ENCODE measurements around the gene MARCHF3.
"Not testable (repeated sequence)": the region's sequence is repeated elsewhere in the genome, so short reads cannot be mapped to it uniquely, and the experiment has no call there.

MARCHF3 gene

DNA sequence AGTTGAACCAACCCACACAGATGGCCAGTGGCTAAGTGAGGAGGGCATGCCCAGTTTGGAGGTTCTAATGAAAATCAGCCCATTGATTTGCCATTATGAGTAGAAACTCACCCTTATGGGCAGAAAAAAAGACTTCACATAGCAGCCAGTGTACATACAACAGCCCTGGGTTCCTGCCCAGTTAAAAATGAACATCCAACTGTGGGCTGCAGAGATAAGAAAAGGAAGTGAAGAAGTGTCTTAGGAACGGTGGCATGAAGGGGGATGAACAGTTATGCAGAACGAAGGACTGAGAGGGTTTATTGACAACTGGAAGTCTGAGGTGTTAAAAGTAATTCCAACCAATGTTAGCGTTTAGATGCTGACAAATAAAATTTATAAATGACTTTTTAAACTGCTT is 118.4 kb downstream of the MARCHF3 start:
- DNase-seq = no peak

- no peak for DNase-seq
These were observed 120.5 kb downstream of the MARCHF3 start for GRCh38 chr5:126909856-126910255.

DNA sequence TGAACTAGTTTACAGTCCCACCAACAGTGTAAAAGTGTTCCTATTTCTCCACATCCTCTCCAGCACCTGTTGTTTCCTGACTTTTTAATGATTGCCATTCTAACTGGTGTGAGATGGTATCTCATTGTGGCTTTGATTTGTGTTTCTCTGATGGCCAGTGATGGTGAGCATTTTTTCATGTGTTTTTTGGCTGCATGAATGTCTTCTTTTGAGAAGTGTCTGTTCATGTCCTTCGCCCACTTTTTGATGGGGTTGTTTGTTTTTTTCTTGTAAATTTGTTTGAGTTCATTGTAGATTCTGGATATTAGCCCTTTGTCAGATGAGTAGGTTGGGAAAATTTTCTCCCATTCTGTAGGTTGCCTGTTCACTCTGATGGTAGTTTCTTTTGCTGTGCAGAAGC is 126.0 kb downstream of the MARCHF3 start:
- DNase-seq = not testable (repeated sequence)

DNA sequence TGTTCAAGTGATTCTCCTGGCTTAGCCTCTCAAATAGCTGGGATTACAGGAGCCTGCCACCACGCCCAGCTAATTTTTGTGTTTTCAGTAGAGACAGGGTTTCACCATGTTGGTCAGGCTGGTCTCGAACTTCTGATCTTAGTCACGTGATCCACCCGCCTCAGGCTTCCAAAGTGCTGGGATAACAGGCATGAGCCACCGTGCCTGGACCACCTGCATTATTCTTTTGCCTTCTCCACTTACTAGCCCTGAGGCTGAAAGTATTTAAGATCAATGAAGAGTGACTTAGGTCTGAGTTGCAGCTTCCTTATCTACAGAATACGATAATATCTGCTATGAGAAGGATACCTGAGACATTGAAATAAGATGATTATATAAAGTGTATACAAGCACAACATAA is 129.6 kb downstream of the MARCHF3 start:
- DNase-seq = no peak

- DNase-seq = no peak
These were observed 130.9 kb downstream of the MARCHF3 start for GRCh38 chr5:126899476-126899875.

GRCh38 chr5:126897851-126898630 is 132.3 kb downstream of the MARCHF3 start:
- no peak for DNase-seq

DNA sequence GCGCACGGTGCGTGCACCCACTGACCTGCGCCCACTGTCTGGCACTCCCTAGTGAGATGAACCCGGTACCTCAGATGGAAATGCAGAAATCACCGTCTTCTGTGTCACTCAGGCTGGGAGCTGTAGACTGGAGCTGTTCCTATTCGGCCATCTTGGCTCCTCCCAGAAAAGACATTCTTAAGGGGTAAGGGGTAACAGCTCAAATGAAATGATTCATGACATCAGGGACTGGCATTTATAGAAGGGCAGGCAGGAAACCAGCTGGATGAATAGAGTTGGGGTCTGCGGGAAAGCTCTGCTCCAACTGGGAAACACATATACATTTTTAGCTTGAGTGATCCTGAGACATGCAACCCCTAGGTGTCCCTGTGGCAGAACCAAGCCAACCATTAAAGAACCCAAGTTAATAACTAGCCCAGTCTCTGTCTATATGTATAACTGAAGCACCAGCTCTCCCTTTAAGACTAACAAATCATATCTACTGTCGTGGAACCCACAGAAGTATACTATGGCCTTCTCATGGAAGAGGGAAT is 134.1 kb downstream of the MARCHF3 start:
- DNase-seq = no peak

- DNase-seq = not testable (repeated sequence)
These were observed 134.6 kb downstream of the MARCHF3 start for GRCh38 chr5:126895712-126896111.

DNA sequence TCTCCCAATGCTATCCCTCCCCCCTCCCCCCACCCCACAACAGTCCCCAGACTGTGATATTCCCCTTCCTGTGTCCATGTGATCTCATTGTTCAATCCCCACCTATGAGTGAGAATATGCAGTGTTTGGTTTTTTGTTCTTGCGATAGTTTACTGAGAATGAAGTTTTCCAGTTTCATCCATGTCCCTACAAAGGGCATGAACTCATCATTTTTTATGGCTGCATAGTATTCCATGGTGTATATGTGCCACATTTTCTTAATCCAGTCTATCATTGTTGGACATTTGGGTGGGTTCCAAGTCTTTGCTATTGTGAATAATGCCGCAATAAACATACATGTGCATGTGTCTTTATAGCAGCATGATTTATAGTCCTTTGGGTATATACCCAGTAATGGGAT is 139.9 kb downstream of the MARCHF3 start:
- DNase-seq = not testable (repeated sequence)

- peak; percentile 1 for DNase-seq
These were observed 142.2 kb downstream of the MARCHF3 start for GRCh38 chr5:126888175-126888574.

GRCh38 chr5:126884269-126884819 is 146.0 kb downstream of the MARCHF3 start:
- DNase-seq = no peak

DNA sequence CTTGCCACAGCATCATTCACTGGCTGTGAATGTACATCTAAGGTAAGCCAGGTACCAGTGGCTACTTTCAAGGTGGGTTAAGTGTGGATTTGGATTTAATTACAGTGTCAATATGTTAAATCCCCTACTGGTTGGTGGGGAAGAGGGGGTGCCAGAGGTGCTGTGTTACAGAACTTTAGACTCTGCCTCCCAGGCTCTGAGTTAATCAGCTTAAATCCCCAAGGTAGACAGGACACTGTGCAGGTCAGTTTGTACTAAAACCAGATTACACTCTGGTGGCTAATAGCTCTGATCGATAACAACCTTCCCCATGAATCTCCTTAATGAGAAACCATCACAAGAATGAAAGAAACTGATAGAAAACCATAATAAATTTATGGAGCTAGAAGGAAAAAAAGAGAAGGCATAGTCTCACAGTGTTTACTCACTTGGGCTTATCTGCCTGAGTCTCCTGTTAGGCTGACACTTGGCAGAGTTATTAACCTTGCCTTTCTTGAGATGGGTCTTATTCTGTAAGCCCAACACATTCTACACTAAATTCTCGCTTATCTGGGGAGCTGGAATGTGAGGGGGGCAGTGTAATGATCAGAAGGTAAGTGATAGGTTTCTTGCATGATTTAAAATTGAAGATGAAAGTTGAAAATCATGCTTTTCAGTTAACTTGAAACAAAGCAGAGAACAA is 146.7 kb downstream of the MARCHF3 start:
- DNase-seq = no peak

GRCh38 chr5:126881821-126882600 is 148.3 kb downstream of the MARCHF3 start:
- no peak for DNase-seq

DNA sequence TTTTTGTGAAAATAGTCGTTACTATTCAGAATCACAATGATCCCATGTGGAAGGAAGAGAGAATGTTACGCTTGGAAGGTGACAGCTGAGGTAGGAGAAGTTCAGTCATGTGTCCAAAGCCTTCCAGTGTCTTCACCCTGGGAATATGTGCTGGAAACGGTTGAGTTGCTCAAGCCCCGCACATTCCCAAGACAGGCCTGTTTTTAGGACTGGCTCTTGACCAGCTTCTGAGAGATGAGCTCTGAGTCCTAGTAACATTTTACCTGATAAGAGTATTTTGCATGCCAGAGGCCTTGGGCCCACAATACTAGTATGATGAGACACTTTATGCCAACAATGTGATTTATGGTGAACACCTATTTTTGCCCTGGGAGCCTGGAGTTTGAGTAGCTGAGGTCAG is 151.7 kb downstream of the MARCHF3 start:
- no peak for DNase-seq

GRCh38 chr5:126878085-126878484 is 152.3 kb downstream of the MARCHF3 start:
- DNase-seq = no peak

DNA sequence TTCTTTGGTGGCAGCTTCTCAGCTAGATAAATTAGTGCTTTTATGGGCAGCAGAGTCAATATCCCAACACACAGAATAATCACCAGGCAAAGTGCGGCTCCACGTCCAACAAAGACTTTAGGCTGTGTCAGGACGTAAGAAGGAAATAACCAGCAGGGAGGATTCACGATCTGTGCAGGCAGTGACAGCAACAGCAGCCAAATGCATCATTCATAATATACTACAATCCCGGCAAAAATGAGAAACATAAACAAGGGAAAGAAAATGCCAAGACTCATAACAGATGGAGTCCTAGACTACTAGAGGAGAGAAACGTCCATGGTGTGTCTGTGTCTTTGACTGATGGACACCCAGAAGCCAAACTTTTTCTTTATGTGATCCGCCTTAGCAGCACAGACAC is 152.8 kb downstream of the MARCHF3 start:
- no peak for DNase-seq

- no peak for DNase-seq
These were observed 155.0 kb downstream of the MARCHF3 start for GRCh38 chr5:126875303-126875785.

DNA sequence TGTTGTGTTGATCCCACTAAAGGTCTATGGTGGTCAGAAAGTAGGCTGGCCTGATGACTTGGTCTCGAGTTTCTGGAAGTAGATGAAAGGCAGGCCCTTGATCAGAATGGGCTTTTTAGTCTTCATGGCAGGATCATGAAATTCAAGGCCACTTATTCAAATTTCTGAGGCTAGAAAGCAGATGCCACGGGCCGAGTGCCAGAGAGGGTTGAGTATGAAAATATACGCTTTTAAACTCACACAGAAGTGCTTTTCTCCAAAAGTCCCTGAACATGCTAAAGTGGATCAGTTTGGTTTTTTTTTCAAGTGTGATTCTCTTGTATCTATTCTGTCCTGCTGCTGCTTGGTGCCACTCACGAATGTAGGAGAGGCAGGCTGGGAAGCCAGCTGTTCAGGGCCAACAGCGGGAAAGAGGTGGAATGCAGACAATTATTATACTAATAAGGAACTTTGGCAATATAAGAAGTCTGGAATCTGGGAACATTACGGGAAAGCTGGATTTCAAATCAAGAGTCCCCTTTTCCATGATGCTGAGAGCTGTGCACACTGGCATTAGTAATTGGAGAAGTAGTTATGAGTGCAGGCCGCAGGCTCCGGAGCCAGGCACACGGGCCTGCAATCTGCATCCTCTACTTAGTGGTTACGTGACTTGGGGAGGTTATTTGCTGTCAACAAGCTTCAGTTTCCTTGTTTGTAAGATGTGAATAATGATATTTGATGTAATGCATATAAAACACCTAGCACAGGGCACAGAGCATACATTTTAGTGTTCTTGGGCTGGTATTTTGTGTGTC is 157.6 kb downstream of the MARCHF3 start:
- no peak for DNase-seq

DNA sequence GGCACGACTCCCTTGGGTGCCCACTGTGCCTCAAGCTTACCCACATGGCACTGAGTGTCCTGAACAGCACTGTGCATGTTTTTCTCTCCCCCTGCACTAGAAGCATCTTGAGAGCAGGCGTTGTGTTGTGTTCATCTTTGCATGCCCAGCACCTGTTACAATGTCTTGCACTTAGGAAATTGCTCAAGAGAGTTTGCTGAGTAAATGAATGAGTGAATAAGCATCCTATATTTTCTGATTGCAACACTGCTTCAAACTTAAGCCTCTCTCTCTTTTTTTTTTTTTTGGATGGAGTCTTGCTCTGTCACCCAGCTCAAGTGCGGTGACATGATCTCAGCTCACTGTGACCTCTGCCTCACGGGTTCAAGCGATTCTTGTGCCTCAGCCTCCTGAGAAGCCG is 158.9 kb downstream of the MARCHF3 start:
- DNase-seq = no peak

DNA sequence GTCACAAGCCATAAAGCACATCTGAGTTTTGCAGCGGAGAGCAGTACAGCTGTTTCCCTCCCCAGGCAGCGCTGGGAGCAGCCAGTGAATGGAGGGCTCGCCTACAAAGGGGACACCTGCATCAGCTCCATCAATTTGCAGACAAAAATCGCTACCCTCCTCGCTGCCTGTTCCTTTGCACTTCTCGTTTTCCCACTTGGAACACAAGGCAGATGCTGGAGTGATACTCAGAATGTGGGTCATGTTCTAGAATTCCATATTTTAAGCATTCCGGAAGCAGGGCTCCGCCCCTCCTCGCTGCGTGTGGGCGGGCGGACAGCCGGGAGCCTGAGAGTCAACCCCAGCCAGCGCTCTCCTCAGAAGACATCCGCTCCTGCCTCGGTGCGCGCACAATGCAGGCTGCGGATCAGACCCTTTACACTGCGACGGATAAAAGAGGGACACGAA is 161.3 kb downstream of the MARCHF3 start:
- DNase-seq = peak; percentile 37

GRCh38 chr5:126868338-126869004 is 161.9 kb downstream of the MARCHF3 start:
- DNase-seq = no peak

Data from NCI-H2171 treated with DMSO at 0.1 percent for 48 hours (cell line).